CD4-positive, alpha-beta T cell treated with Interleukin-6 for 4 hours (primary cell): ENCODE measurements around the gene IL17D.
"Not testable (repeated sequence)": the region's sequence is repeated elsewhere in the genome, so short reads cannot be mapped to it uniquely, and the experiment has no call there.

Experiments
- DNase-seq: peaks from one replicate; pipeline ENCODE4 v3.0.0-alpha.2; 2020; ENCODE audit warnings: mixed read lengths

IL17D gene, protein sequence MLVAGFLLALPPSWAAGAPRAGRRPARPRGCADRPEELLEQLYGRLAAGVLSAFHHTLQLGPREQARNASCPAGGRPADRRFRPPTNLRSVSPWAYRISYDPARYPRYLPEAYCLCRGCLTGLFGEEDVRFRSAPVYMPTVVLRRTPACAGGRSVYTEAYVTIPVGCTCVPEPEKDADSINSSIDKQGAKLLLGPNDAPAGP

GRCh38 chr13:20702915-20703779, at the start of gene IL17D:
TSS of gene IL17D (plus strand) at chr13:20703699. CDS start at chr13:20704002, 303 bp downstream.
- peak; percentile 38 for DNase-seq

GRCh38 chr13:20654156-20654555, 49.3 kb upstream of the IL17D start:
- DNase-seq = no peak

DNA sequence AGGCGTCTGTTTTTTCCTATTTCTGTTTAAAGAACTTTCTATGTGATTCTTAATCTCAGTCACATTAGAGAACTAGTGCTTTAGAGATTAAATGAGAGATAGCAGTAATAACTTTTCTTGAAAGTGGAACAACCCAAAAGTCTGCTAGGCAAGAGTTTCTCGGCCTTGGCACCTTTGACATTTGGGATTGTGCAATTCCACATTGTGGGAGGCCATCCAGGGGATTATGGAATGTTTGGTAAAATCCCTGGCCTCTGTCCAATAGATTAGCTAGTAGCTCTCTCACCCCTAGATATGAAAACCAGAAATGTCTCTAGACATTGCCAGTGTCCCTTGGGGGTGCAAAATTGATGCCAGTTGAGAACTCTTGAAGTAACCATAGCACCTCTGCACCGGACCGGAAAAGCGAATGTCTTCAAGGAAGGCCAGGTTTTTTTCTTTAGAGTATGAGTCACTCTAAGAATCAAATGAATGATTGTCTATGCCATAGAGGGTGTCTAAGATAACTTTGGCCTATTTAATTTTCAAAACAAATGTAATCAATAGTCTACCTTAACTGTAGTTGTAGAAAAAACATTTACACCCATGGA, 45.0 kb upstream of the IL17D start:
- DNase-seq = no peak

DNA sequence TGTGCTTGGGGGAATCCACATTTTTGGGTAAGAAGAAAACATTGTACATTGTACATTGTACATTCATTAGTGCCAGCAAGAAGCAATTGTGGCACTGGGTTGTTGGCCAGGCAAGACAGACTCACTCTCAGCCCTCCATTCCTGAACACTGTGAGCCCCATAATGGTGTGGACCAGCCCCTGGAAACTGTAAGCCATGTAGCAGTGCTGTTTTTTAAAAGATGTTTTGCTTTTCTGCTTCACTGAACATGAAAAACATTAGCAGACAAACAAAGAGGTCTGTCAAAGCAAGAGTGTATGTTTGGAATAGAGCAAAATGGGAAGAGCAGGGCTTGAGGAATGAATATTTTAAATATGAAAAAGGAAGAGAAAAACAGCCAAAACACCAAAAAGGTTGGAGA, 39.1 kb upstream of the IL17D start:
- no peak for DNase-seq

DNA sequence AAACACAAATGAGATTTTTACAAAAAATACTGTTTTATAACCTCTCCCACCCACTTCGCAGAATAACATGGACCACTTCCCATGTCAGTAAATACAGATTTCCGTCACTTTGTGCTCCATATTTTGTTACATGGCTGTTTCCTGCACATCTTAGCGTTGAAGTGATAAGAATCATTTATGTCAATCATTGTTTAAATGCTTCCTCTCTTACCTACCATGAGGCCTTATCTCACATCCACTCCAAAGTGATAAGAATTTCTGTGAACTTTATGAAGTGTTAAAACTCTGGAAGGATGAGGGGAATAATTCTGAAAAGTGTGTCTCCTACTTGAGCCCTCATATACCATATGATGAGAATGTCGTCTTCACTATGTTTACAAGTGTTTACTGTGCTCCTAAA, 36.6 kb upstream of the IL17D start:
- no peak for DNase-seq

DNA sequence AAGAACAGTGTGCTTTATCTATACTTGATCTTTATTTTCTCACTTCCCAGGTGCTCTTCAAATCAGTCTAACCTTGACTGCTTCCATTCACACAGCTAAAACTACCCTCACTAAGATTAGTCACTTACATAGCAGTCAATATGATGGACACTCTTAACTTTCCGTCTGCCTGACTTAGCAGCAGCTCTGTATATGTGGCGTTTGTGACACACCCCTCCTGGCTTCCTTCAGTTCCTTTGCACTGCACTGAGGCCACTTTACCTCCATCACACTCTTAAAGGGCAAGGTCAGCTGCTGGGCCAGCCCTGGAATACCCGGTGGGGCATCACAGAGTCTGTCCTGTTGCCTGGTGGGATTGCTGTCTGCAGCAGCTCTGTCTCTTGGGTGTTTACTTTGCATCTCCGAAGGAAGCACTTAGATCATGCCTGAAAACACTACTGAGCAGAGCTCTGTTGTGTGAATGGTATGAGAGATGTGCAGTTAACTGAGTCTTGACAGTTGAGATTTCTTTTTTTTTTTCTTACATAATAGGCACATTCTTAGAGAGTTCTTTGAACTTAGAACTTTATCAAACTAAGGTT, 35.6 kb upstream of the IL17D start:
- DNase-seq = no peak

GRCh38 chr13:20669162-20669561, 34.3 kb upstream of the IL17D start:
- no peak for DNase-seq

GRCh38 chr13:20671789-20672188, 31.7 kb upstream of the IL17D start:
- no peak for DNase-seq

DNA sequence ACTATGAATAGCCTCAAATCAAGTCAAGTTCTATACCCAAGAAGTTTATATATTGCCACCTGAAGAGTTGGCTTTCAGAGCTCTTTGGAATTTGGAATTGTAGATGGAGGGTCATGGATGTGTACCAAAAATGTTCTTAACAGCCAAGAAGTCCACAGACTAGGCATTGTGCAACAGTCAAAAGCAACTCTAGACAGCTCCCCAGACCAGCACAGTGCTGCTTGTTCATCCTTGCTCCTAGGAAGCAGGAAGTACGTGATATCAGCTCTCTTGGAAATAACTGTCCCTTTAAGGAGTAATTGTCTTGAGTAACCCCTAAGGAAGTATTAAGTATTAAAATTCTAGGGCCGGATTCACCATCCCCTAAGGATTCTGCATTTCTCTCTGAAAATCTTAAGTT, 30.7 kb upstream of the IL17D start:
- DNase-seq = no peak

DNA sequence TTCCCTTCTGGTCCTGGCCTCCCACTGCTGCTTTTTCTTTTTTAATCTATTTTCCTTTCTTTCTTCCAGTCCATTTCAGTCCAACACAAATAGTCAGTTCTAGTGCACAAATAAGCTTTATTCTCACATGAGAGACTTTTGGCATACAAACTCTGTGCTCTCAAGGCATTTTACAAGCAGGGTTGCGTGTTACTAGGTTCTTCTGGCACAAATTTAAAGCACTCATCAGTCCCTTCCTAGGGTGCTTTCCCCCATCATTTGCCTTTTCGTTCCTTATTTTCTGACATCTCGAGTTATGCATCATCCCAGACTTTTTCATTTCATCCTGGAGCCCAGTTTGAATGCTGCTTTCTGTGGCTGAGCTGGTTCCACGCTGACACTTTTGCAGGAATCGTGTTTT, 29.8 kb upstream of the IL17D start:
- DNase-seq = no peak

GRCh38 chr13:20676213-20676612, 27.3 kb upstream of the IL17D start:
- no peak for DNase-seq

- not testable (repeated sequence) for DNase-seq
Observed at GRCh38 chr13:20678606-20679005, 24.9 kb upstream of the IL17D start.

GRCh38 chr13:20679879-20680278, 23.6 kb upstream of the IL17D start:
- no peak for DNase-seq

DNA sequence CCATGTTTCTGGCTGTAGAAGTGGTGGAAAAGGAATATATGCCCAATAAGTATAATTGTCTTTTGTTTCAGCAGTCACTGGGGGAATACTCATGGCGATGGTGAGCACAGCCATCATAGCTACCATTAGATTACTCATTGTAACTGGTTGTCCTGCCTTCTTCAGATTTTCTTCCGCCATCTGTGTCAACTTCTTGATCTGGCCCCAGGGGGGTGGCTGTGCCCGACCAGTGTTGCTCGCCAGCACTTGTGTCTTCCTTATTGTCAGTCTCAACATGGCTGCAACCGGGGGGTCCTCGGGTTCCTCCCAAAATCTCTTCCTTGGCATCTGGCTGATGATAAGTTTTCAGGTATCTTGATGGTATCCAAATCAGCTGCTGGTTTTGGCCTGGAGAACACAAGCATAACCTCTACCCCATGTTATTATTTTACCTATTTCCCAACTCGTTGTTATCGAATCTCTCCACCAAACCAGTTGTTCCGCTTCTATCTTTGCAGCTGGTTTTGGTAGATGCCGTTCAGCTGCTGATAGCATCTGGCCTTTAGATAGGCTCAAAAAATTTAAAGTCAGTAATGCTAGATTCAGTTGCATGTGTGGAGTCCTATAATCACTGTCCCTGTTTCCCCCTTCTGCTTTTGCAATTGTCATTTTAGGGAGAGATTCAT, 23.0 kb upstream of the IL17D start:
- no peak for DNase-seq

DNA sequence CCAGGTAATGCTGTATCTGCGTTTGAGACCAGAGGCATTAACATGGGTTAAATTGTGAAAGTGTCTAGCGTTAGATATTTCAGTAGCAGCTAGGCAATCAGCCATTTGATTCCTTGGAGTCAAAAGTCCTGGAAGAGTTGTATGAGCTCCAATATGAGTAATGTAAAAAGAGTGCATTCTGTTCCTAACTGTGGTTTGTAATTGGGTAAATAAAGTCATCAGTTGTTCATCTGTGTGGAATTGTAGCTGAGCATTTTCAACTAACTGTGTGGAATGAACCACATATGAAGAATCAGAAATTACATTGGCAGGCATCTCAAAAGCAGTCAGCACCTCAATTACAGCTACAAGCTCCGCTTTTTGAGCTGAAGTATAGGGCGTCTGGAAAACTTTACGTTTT, 22.0 kb upstream of the IL17D start:
- not testable (repeated sequence) for DNase-seq

DNA sequence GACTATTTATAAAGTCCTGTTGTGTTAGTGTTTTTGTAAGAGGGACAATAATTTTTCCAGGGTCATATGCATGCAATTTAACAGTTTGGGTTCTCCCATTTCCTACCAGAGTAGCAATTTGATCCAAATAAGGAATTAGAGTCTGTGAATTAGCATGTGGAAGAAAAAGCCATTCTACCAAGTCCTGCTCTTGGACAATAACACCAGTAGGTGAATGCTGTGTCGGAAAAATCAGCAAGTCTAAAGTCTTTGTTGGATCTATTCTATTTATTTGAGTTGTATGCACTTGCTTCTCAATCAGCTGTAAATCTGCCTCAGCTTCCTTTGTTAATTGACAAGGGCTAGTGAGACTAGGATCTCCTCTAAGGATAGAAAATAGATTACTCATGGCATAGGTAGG, 21.4 kb upstream of the IL17D start:
- DNase-seq = no peak

GRCh38 chr13:20684041-20684440, 19.5 kb upstream of the IL17D start:
- DNase-seq = no peak

DNA sequence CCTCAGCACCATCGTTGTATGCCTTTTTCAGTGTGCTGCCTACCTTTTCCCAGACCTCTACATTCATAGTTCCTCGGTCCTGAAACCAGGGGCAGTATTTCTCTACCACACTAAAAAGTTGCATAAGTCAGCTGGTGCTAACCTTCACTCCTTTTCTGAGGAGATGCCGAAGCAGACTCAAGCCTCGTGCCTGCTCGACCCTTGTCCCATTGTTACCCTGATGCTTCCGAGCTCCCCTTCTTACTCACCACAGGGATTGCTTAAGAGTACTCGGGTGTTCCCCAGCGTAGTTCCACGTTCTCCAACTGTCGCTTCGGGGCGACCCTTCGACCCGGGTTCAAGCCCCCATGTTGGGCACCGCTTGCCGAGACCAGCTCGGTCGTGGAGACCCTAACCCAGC, 19.0 kb upstream of the IL17D start:
- DNase-seq = no peak

DNA sequence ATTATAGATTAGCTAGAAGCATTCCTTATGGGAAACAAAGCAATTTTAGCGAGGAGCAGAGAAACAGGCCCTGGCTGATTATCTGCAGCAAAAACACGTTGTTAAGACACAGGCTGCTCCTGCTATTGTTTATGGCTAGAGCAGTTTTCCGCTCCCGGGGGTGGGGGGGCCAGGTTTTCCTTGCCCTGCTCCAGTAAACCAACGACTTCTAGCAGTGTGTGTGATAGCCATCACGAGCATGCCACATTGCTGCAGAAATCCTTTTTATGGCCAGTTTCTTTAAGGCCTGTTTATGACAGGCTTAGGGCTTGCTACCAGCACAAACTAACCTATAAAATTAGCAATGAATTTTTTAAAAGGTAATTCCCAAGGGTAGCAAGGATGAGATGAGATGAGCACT, 18.4 kb upstream of the IL17D start:
- no peak for DNase-seq

GRCh38 chr13:20686167-20686566, 17.3 kb upstream of the IL17D start:
- DNase-seq = no peak

- no peak for DNase-seq
Observed at GRCh38 chr13:20686863-20687579, 16.5 kb upstream of the IL17D start.

- DNase-seq = no peak
Observed at GRCh38 chr13:20689291-20689690, 14.2 kb upstream of the IL17D start.

- no peak for DNase-seq
Observed at GRCh38 chr13:20691616-20692015, 11.9 kb upstream of the IL17D start.
